RWPE2 (cell line): ENCODE data around the gene SLC12A7.

Experiments used
- ATAC-seq: fragments of 200-7000 bp; cut with Tn5 transposase; 3 replicates; pipeline ENCODE4 v1.9.1; 2021; ENCODE audit warnings: low read depth
- DNase-seq: peaks from one replicate; pipeline ENCODE4 v3.0.0-alpha.2; 2020; ENCODE audit warnings: low spot score
- H3K27ac ChIP-seq: fragments of 450-650 bp; 2 replicates; pipeline ENCODE4 v1.5.1; 2017; ENCODE audit warnings: mild to moderate bottlenecking; ENCODE audit not compliant: poor library complexity, severe bottlenecking
- H3K27me3 ChIP-seq: fragments of 250-450 bp; sonication (Bioruptor Pico); 2 replicates; pipeline ENCODE4 v1.5.1; 2021; ENCODE audit warnings: mild to moderate bottlenecking, moderate library complexity; ENCODE audit not compliant: insufficient read depth, poor library complexity, severe bottlenecking
- H3K36me3 ChIP-seq: fragments of 250-450 bp; sonication (Bioruptor Pico); 2 replicates; pipeline ENCODE4 v1.5.1; 2020; ENCODE audit warnings: low read depth, mild to moderate bottlenecking, moderate library complexity
- H3K4me1 ChIP-seq: fragments of 250-450 bp; sonication (Bioruptor Pico); 2 replicates; pipeline ENCODE4 v1.5.1; 2021; ENCODE audit warnings: mild to moderate bottlenecking, moderate library complexity; ENCODE audit not compliant: insufficient read depth, poor library complexity, severe bottlenecking
- H3K4me3 ChIP-seq: fragments of 250-450 bp; sonication (Bioruptor Pico); 2 replicates; pipeline ENCODE4 v1.5.1; 2021; ENCODE audit warnings: mild to moderate bottlenecking, moderate library complexity; ENCODE audit not compliant: severe bottlenecking
- H3K9me3 ChIP-seq: fragments of 250-450 bp; sonication (Bioruptor Pico); 2 replicates; pipeline ENCODE4 v1.5.1; 2021; ENCODE audit warnings: mild to moderate bottlenecking, moderate library complexity; ENCODE audit not compliant: severe bottlenecking
- TF ChIP-seq, protein P1 (sequence below): fragments of 450-650 bp; IDR thresholded peaks from one replicate; pipeline ENCODE4 v1.5.1; 2017; ENCODE audit warnings: mild to moderate bottlenecking, moderate library complexity; ENCODE audit not compliant: poor library complexity, severe bottlenecking

SLC12A7 gene

DNA sequence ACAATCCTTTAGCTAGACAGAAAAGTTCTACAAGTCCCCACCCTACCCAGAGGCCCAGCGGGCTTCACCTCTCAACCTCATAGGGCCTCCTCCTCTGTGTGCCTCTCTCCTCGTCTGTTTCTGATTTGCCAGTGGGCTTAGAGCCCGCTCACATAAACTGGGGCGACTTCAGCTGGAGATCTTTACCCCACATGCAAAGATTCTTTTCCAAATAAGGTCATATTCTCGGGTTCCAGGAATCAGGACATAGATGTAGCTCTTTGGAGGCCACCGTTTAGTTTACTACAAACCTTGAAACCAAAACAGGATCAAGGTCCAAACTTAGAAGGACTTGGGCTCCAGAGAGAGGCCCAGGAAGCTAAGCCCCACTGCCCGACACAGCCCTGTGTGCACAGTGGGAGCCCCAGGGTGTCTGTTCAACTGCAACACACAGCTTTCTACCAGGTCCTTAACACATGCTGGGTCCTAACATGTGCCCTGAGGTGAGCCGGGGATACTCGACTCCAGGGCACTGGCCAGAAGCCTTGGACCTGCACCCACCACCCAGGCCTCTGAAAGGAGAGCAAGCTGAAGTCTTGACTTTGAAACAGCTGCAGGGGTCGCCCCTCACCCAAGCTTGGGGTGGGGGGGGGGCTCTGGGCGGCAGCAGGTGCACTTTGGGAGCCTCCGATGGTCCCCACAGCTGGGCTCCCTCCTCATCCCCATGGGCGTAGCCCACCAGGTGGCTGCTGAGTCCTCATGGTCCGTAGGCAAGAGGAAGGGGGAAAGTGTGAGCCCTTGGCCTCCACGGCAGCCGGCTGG lies 26.8 kb upstream of the SLC12A7 start:
- Histone ChIP-seq H3K4me1 (no peaks in the 10 kb centered on the region), H3K27ac (no peak overlapping the region), H3K27me3 (no peaks in the 10 kb centered on the region), H3K36me3 (no peaks in the 10 kb centered on the region), H3K9me3 (no peaks in the 10 kb centered on the region), H3K4me3 (no peak overlapping the region)
- TF ChIP-seq, protein P1, sequence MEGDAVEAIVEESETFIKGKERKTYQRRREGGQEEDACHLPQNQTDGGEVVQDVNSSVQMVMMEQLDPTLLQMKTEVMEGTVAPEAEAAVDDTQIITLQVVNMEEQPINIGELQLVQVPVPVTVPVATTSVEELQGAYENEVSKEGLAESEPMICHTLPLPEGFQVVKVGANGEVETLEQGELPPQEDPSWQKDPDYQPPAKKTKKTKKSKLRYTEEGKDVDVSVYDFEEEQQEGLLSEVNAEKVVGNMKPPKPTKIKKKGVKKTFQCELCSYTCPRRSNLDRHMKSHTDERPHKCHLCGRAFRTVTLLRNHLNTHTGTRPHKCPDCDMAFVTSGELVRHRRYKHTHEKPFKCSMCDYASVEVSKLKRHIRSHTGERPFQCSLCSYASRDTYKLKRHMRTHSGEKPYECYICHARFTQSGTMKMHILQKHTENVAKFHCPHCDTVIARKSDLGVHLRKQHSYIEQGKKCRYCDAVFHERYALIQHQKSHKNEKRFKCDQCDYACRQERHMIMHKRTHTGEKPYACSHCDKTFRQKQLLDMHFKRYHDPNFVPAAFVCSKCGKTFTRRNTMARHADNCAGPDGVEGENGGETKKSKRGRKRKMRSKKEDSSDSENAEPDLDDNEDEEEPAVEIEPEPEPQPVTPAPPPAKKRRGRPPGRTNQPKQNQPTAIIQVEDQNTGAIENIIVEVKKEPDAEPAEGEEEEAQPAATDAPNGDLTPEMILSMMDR: no peak
- no peak for ATAC-seq
- no peak for DNase-seq

DNA sequence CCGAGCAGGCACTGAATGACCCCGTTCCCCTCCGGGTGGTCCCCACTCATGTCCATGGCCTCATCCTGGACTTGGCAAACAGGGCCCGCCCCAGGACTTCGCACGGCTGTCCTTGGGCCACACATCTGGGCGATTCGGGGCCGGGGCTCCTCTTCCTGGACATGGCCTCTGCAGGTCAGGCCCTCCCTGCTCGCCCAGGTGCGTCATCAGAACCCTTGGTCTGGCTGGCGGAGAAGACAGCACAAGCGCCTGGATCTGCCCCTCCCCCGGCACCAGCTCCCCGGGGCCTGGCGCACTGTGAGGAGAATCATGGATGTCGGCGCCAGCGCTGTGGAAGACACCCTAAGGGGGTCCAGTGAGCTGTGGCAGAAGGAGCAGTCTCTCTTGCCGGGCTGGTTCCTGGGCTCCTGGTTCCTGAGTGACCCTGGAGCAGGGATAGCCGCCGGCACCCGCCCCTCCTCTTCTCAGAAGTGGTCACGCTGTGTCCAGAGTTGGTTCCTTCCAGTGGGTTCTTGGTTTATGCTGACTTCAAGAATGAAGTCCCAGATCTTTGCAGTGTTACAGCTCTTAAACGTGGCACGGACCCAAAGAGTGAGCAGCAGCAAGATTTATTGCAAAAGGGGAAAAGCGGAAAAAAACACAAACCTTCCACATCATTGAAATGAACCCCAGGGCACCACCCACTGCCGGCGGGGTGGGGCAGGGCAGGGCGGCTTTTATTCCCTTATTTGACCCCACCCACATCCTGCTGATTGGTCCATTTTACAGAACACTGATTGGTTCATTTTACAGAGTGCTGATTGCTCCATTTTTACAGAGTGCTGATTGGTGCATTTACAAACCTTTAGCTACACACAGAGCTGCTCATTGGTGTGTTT lies 25.9 kb upstream of the SLC12A7 start:
- Histone ChIP-seq H3K4me3 (no peak overlapping the region), H3K9me3 (no peaks in the 10 kb centered on the region), H3K36me3 (no peaks in the 10 kb centered on the region), H3K27me3 (no peaks in the 10 kb centered on the region), H3K27ac (no peak overlapping the region), H3K4me1 (no peaks in the 10 kb centered on the region)
- no peak for DNase-seq
- ATAC-seq: no peak
- TF ChIP-seq, protein P1: no peak

DNA sequence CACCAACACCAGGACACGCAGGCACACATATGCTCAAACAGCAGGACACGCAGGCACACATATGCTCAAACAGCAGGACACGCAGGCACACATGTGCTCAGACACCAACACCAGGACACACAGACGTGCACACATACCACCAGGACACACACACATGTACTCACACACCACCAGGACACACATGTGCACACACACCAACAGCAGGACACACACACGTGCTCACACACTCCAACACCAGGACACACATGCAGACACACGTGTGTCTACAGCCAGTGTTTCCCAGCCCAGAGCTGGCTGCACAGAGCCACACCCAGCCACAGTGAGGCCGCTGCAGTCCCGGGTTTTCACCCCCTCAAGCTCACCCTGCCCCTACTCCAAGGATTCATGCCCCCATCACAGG lies 25.0 kb upstream of the SLC12A7 start:
- no peak overlapping the region for H3K4me3 ChIP-seq
- TF ChIP-seq, protein P1: no peak
- H3K36me3 ChIP-seq: no peaks in the 10 kb centered on the region
- ATAC-seq (no peak), DNase-seq (no peak)
- no peaks in the 10 kb centered on the region for H3K4me1 ChIP-seq
- no peaks in the 10 kb centered on the region for H3K27me3 ChIP-seq
- no peaks in the 10 kb centered on the region for H3K9me3 ChIP-seq
- H3K27ac ChIP-seq: no peak overlapping the region

DNA sequence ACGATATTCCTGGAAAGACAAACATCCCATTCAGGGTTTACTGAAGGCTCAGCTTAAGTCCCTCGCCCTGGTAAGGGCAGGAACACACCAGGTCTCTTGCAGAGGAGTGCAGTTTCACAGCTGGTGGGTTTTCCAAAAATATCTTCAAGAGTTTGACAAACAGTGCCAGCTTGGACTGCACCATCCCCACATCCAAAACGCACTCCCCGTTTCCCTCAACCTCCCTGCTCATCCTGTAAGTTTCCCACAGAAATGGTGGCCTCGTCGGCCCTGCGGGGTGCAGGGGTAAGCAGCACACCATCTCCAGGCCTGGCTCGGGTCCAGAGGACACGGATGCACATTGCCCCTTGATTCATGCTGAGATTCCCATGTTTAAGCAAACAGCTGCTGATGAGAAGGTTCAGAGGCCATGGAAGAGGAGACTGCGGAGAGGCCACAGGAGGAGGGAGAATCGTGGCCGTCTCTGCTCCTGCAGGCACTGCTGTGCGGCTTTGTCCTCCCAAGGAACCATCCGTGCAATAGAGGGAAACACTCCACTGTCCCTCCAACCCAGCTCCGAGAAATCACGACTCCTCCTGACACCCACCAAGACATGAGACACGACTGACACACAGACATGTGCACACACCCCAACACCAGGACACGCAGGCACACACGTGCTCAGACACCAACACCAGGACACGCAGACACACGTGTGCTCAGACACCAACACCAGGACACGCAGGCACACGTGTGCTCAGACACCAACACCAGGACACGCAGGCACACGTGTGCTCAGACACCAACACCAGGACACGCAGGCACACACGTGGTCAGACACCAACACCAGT lies 24.0 kb upstream of the SLC12A7 start:
- H3K36me3 ChIP-seq: no peaks in the 10 kb centered on the region
- no peak overlapping the region for H3K27ac ChIP-seq
- H3K4me1 ChIP-seq: no peaks in the 10 kb centered on the region
- TF ChIP-seq, protein P1: no peak
- DNase-seq (no peak), ATAC-seq (no peak)
- H3K4me3 ChIP-seq: no peak overlapping the region
- H3K9me3 ChIP-seq: no peaks in the 10 kb centered on the region
- no peaks in the 10 kb centered on the region for H3K27me3 ChIP-seq
